ENCODE results near the gene THUMPD1. TPM values are rescaled to one million over a fixed set of nuclear protein-coding genes. Genes with fewer than 3 reads are reported as not detected.
"Not testable (repeated sequence)": the region's sequence is repeated elsewhere in the genome, so short reads cannot be mapped to it uniquely, and the experiment has no call there.

The THUMPD1 gene
- polyA plus RNA-seq, 3 donors: 75.4 to 86.6 (median 76.2) TPM

GRCh38 chr16:20750558-20750957 lies 8.9 kb upstream of the THUMPD1 start:
- DNase-seq (ENCODE audit: low read depth in 3 of 3, low spot score in 2 of 3): no peak

GRCh38 chr16:20749474-20749873 lies 7.9 kb upstream of the THUMPD1 start:
- DNase-seq (ENCODE audit: low read depth in 3 of 3, low spot score in 2 of 3): no peak

GRCh38 chr16:20747030-20747816 lies 5.6 kb upstream of the THUMPD1 start:
- no peak for DNase-seq (ENCODE audit: low read depth in 3 of 3, low spot score in 2 of 3)

- DNase-seq (ENCODE audit: low read depth in 3 of 3, low spot score in 2 of 3): no peak
These were observed 4.8 kb upstream of the THUMPD1 start for GRCh38 chr16:20746461-20746860.

GRCh38 chr16:20744922-20745440 lies 3.4 kb upstream of the THUMPD1 start:
- no peak for DNase-seq (ENCODE audit: low read depth in 3 of 3, low spot score in 2 of 3)

GRCh38 chr16:20743591-20743990 lies 2.0 kb upstream of the THUMPD1 start:
- no peak for DNase-seq (ENCODE audit: low read depth in 3 of 3, low spot score in 2 of 3)

GRCh38 chr16:20740901-20741521 lies 607 bp downstream of the THUMPD1 start:
- DNase-seq (ENCODE audit: low read depth in 3 of 3, low spot score in 2 of 3): peak; percentile 41 to 69 (median 54)

GRCh38 chr16:20740007-20740883 lies 1.4 kb downstream of the THUMPD1 start:
- DNase-seq (ENCODE audit: low read depth in 3 of 3, low spot score in 2 of 3): no peak

- no peak for DNase-seq (ENCODE audit: low read depth in 3 of 3, low spot score in 2 of 3)
These were observed 6.1 kb downstream of the THUMPD1 start for GRCh38 chr16:20735490-20735889.

- no peak for DNase-seq (ENCODE audit: low read depth in 3 of 3, low spot score in 2 of 3)
These were observed 6.8 kb downstream of the THUMPD1 start for GRCh38 chr16:20734782-20735181.

GRCh38 chr16:20734056-20734455 lies 7.6 kb downstream of the THUMPD1 start:
- DNase-seq (ENCODE audit: low read depth in 3 of 3, low spot score in 2 of 3): no peak

GRCh38 chr16:20729141-20729540 lies 12.5 kb downstream of the THUMPD1 start:
- DNase-seq (ENCODE audit: low read depth in 3 of 3, low spot score in 2 of 3): no peak

- DNase-seq (ENCODE audit: low read depth in 3 of 3, low spot score in 2 of 3): no peak
These were observed 14.4 kb downstream of the THUMPD1 start for GRCh38 chr16:20727181-20727580.

GRCh38 chr16:20726661-20727060 lies 15.0 kb downstream of the THUMPD1 start:
- DNase-seq (ENCODE audit: low read depth in 3 of 3, low spot score in 2 of 3): no peak

- no peak for DNase-seq (ENCODE audit: low read depth in 3 of 3, low spot score in 2 of 3)
These were observed 21.4 kb downstream of the THUMPD1 start for GRCh38 chr16:20720251-20720650.

GRCh38 chr16:20717718-20718117 lies 23.9 kb downstream of the THUMPD1 start:
- not testable (repeated sequence) for DNase-seq (ENCODE audit: low read depth in 3 of 3, low spot score in 2 of 3)

- DNase-seq (ENCODE audit: low read depth in 3 of 3, low spot score in 2 of 3): no peak
These were observed 30.2 kb downstream of the THUMPD1 start for GRCh38 chr16:20711277-20711911.

- not testable (repeated sequence) for DNase-seq (ENCODE audit: low read depth in 3 of 3, low spot score in 2 of 3)
These were observed 33.5 kb downstream of the THUMPD1 start for GRCh38 chr16:20708129-20708528.

- DNase-seq (ENCODE audit: low read depth in 3 of 3, low spot score in 2 of 3): no peak
These were observed 34.2 kb downstream of the THUMPD1 start for GRCh38 chr16:20707461-20707860.

- DNase-seq (ENCODE audit: low read depth in 3 of 3, low spot score in 2 of 3): not testable (repeated sequence)
These were observed 35.6 kb downstream of the THUMPD1 start for GRCh38 chr16:20705972-20706371.

- DNase-seq (ENCODE audit: low read depth in 3 of 3, low spot score in 2 of 3): no peak
These were observed 37.3 kb downstream of the THUMPD1 start for GRCh38 chr16:20704281-20704680.

Data from right renal cortex interstitium (tissue), 3 donors.